ENCODE measurements around the gene DPY19L1.
"Not testable (repeated sequence)": the region's sequence is repeated elsewhere in the genome, so short reads cannot be mapped to it uniquely, and the experiment has no call there.

The DPY19L1 gene

DNA sequence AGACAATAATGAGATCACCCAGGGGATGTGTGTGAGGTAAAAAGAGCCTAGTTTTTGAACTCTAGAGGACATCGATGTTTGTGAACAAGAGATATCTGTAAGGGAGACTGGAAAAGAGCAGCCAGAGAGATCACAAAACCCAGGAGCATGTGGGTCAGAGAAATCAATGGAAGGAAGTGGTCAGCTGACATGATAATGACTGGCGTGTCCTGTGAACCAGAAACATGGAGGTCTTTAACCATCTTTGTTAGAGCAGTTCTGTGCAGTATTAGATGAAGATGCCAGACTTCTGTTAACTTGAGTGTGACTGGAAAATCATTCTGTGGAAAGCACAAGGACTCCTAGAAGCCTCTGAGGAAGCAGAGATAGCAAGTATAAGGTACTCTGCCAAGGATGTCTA lies 6.0 kb upstream of the DPY19L1 start:
- not testable (repeated sequence) for H3K4me1 ChIP-seq (ENCODE audit: control insufficient read depth, low read length); H3F3A ChIP-seq (ENCODE audit: control insufficient read depth, insufficient read depth); H3K9me2 ChIP-seq (replicated peaks; ENCODE audit: control insufficient read depth, low read length); H3K79me2 ChIP-seq (ENCODE audit: control insufficient read depth, low read length); H3K9me3 ChIP-seq (ENCODE audit: control insufficient read depth, insufficient read depth, low read length); H3K27me3 ChIP-seq (ENCODE audit: control insufficient read depth, low read length); H4K20me1 ChIP-seq (ENCODE audit: control insufficient read depth, insufficient read depth, low read depth, low read length); H3K4me3 ChIP-seq (ENCODE audit: low read length); H3K36me3 ChIP-seq (ENCODE audit: control insufficient read depth, low read length); H3K27ac ChIP-seq (ENCODE audit: low read depth, low read length); H3K4me2 ChIP-seq (ENCODE audit: low read length)

DNA sequence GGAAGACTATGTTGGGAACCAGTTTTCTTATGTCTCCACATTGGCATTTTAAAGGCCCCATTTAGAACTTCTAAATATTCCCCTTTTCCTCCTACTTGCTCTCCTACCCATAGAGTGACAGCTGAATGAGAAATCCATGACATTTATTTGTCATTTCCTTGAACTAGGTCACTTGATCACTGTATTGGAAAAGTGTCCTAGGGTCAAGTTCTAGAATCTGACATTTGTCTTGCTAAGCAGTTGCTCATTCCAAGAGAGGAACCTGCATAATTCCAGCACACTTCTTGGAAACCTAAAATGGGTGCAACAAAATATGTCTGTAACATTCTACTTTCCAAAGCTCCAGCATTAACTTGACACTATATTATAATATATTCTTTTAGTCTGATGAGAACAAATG lies 3.6 kb upstream of the DPY19L1 start:
- TF ChIP-seq EZH2phosphoT487 (IDR thresholded peaks at IDR 0.05; ENCODE audit: borderline replicate concordance, low read length): no peak
- TF ChIP-seq, protein P1, sequence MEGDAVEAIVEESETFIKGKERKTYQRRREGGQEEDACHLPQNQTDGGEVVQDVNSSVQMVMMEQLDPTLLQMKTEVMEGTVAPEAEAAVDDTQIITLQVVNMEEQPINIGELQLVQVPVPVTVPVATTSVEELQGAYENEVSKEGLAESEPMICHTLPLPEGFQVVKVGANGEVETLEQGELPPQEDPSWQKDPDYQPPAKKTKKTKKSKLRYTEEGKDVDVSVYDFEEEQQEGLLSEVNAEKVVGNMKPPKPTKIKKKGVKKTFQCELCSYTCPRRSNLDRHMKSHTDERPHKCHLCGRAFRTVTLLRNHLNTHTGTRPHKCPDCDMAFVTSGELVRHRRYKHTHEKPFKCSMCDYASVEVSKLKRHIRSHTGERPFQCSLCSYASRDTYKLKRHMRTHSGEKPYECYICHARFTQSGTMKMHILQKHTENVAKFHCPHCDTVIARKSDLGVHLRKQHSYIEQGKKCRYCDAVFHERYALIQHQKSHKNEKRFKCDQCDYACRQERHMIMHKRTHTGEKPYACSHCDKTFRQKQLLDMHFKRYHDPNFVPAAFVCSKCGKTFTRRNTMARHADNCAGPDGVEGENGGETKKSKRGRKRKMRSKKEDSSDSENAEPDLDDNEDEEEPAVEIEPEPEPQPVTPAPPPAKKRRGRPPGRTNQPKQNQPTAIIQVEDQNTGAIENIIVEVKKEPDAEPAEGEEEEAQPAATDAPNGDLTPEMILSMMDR (IDR thresholded peaks at IDR 0.05; ENCODE audit: low read depth, low read length, poor library complexity, severe bottlenecking): no peak
- no peak overlapping the region for H3K4me2 ChIP-seq (ENCODE audit: low read length)
- H3K36me3 ChIP-seq (ENCODE audit: control insufficient read depth, low read length): no peaks in the 10 kb centered on the region
- no peak overlapping the region for H3K27ac ChIP-seq (ENCODE audit: low read depth, low read length)
- no peak overlapping the region for H3K4me3 ChIP-seq (ENCODE audit: low read length)
- no peaks in the 10 kb centered on the region for H4K20me1 ChIP-seq (ENCODE audit: control insufficient read depth, insufficient read depth, low read depth, low read length)
- H3K79me2 ChIP-seq (ENCODE audit: control insufficient read depth, low read length): peaks cover 8% of the 10 kb centered on the region
- H3K4me1 ChIP-seq (ENCODE audit: control insufficient read depth, low read length): peaks cover 13% of the 10 kb centered on the region
- H3K27me3 ChIP-seq (ENCODE audit: control insufficient read depth, low read length): no peaks in the 10 kb centered on the region
- no peaks in the 10 kb centered on the region for H3F3A ChIP-seq (ENCODE audit: control insufficient read depth, insufficient read depth)
- H3K9me3 ChIP-seq (ENCODE audit: control insufficient read depth, insufficient read depth, low read length): no peaks in the 10 kb centered on the region
- H3K9me2 ChIP-seq (replicated peaks; ENCODE audit: control insufficient read depth, low read length): no peaks in the 10 kb centered on the region

DNA sequence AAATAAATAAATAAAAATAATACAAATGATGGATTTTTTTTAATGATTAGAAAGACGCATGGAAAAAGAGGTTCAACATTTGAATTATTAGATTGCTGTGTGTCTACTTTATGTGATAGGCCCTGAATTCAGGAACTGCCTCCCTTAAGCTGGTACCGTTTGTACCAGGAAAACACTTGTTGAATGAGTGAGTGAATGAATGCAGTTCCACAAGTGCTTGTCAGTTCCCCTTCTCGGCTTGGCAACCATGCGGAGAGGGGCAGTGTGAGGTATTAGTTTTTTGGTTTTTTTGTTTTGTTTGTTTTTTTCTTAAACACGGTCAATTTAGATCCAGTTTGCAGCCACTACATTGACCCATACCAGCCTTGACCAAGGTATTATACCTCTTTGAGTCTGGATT lies 2.1 kb upstream of the DPY19L1 start:
- H3K79me2 ChIP-seq (ENCODE audit: control insufficient read depth, low read length): peaks cover 24% of the 10 kb centered on the region
- H3K4me3 ChIP-seq (ENCODE audit: low read length): no peak overlapping the region
- H3K4me1 ChIP-seq (ENCODE audit: control insufficient read depth, low read length): peaks cover 29% of the 10 kb centered on the region
- H3K9me2 ChIP-seq (replicated peaks; ENCODE audit: control insufficient read depth, low read length): no peaks in the 10 kb centered on the region
- no peak overlapping the region for H3K27ac ChIP-seq (ENCODE audit: low read depth, low read length)
- H3K4me2 ChIP-seq (ENCODE audit: low read length): no peak overlapping the region
- H3K27me3 ChIP-seq (ENCODE audit: control insufficient read depth, low read length): no peaks in the 10 kb centered on the region
- no peaks in the 10 kb centered on the region for H3K9me3 ChIP-seq (ENCODE audit: control insufficient read depth, insufficient read depth, low read length)
- H3F3A ChIP-seq (ENCODE audit: control insufficient read depth, insufficient read depth): no peaks in the 10 kb centered on the region
- H3K36me3 ChIP-seq (ENCODE audit: control insufficient read depth, low read length): no peaks in the 10 kb centered on the region
- no peaks in the 10 kb centered on the region; the same call in 1 of the 2 replicates for H4K20me1 ChIP-seq (ENCODE audit: control insufficient read depth, insufficient read depth, low read depth, low read length)
- no peak for TF ChIP-seq EZH2phosphoT487 (IDR thresholded peaks at IDR 0.05; ENCODE audit: borderline replicate concordance, low read length)
- TF ChIP-seq, protein P1 (IDR thresholded peaks at IDR 0.05; ENCODE audit: low read depth, low read length, poor library complexity, severe bottlenecking): no peak

DNA sequence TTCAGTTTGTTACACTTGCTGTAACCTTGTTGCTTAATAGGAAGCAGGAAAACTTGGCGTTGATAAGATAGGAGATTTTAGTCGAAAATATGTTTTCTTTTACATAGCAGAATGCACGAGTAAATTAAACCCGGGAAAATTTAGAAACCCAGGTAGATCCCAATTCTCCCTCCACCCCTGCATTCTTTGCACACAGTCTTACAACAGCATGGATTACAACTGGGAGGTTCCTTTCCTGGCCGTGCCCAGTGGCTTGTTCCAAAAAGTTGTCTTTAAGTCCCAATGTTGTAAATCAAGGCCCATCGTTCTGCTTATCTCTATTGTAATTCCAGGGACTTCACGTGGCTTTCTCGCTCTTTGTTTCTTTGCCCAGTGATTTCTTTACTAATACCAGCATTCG lies 1.1 kb upstream of the DPY19L1 start:
- no peak overlapping the region for H3K27ac ChIP-seq (ENCODE audit: low read depth, low read length)
- TF ChIP-seq, protein P1 (IDR thresholded peaks at IDR 0.05; ENCODE audit: low read depth, low read length, poor library complexity, severe bottlenecking): no peak
- TF ChIP-seq EZH2phosphoT487 (IDR thresholded peaks at IDR 0.05; ENCODE audit: borderline replicate concordance, low read length): no peak

More for the DNA sequence above, 1.1 kb upstream of the DPY19L1 start:
- Histone ChIP-seq H3K9me2 (replicated peaks; ENCODE audit: control insufficient read depth, low read length) (no peaks in the 10 kb centered on the region), H3K4me1 (ENCODE audit: control insufficient read depth, low read length) (peaks cover 36% of the 10 kb centered on the region), H4K20me1 (ENCODE audit: control insufficient read depth, insufficient read depth, low read depth, low read length) (no peaks in the 10 kb centered on the region; the same call in 1 of the 2 replicates), H3K9me3 (ENCODE audit: control insufficient read depth, insufficient read depth, low read length) (no peaks in the 10 kb centered on the region), H3K4me3 (ENCODE audit: low read length) (peak overlapping the region; percentile 74), H3K36me3 (ENCODE audit: control insufficient read depth, low read length) (no peaks in the 10 kb centered on the region), H3K4me2 (ENCODE audit: low read length) (peak overlapping the region; percentile 66), H3F3A (ENCODE audit: control insufficient read depth, insufficient read depth) (no peaks in the 10 kb centered on the region), H3K79me2 (ENCODE audit: control insufficient read depth, low read length) (peaks cover 34% of the 10 kb centered on the region), H3K27me3 (ENCODE audit: control insufficient read depth, low read length) (no peaks in the 10 kb centered on the region)
